ENCODE measurements around the gene CCNQ.

Gene CCNQ

DNA sequence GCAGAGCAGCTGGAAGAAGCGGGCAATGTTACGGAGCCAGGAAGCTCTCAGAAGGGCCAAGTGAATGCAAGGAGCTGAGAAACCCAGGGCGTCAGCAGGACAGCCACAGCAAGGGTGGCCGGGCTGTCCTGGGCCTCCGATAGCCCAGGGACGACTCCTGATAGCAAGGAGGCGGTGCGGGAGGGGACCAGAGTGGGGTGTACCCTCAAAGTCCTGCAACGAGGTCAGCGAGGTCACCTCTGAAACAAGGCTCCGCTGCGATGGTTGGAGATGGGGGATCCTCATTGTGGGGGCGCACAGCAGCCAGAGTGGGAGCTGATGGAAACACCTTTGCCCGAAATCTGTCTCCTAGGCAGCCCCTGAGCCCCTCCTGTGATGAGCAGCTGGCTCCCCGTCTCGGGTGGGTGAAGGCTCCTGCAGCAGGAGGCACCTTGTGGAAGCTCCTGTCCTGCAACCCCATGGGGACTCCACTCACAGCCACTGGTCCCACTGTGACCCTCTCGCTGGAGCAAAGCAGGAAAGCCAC lies 4.3 kb upstream of the CCNQ start:
- Histone ChIP-seq H3K79me1 (ENCODE audit: low read length) (no peaks in the 10 kb centered on the region), H4K8ac (ENCODE audit: low read depth, low read length) (no peak overlapping the region), H3K56ac (ENCODE audit: low read length) (no peak overlapping the region), H3K4me1 (ENCODE audit: control insufficient read depth, low read depth, low read length) (no peaks in the 10 kb centered on the region), H4K5ac (ENCODE audit: low read length) (no peak overlapping the region), H2BK5ac (ENCODE audit: low read length) (no peak overlapping the region), H3K27me3 (ENCODE audit: insufficient read depth, low read length, poor library complexity) (no peaks in the 10 kb centered on the region), H3K18ac (ENCODE audit: low read length) (no peak overlapping the region), H3K4ac (ENCODE audit: low read depth, low read length) (no peak overlapping the region), H3K4me2 (ENCODE audit: low read length) (no peak overlapping the region), H3K36me3 (ENCODE audit: control insufficient read depth, insufficient read depth, low read length) (no peaks in the 10 kb centered on the region), H3K23ac (ENCODE audit: low read length) (no peak overlapping the region), H3K79me2 (ENCODE audit: control insufficient read depth, insufficient read depth, low read length) (no peaks in the 10 kb centered on the region), H3K9ac (ENCODE audit: low read length) (no peak overlapping the region), H3K27ac (ENCODE audit: low read depth, low read length) (no peak overlapping the region), H2BK120ac (ENCODE audit: low read depth, low read length) (no peak overlapping the region), H2BK15ac (replicated peaks; ENCODE audit: low read depth) (no peak overlapping the region), H3K4me3 (ENCODE audit: low read length) (no peak overlapping the region), H2AK5ac (ENCODE audit: low read length) (no peak overlapping the region)
- WGBS (ENCODE audit: extremely low coverage, insufficient coverage, low lambda C conversion rate) = no CpG with 5 or more reads among the region's 17 CpGs
- DNase-seq = no peak

DNA sequence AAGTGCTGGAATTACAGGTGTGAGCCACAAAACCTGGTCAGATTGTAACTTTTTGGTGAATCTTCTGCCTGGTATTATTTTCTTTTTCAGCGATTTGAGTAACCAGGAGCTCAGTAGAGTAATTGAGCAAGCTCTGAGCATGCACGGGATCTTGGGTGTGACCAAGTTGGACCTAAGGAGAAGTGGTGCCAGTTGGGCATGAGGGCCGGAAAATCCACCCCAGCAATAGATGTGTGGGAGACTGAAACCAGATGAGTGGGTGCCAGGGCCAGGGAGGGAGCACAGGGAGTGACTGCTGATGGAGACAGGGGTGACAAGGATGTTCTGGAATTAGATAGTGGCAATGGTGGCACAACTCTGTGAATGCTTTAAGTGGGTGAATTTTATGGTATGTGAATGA lies 3.7 kb upstream of the CCNQ start:
- no peak overlapping the region for H2BK120ac ChIP-seq (ENCODE audit: low read depth, low read length)
- no peak overlapping the region for H3K4me2 ChIP-seq (ENCODE audit: low read length)
- no peaks in the 10 kb centered on the region for H3K79me1 ChIP-seq (ENCODE audit: low read length)
- no peak overlapping the region for H3K56ac ChIP-seq (ENCODE audit: low read length)
- no peaks in the 10 kb centered on the region for H3K4me1 ChIP-seq (ENCODE audit: control insufficient read depth, low read depth, low read length)
- H3K4me3 ChIP-seq (ENCODE audit: low read length) = no peak overlapping the region
- no peaks in the 10 kb centered on the region for H3K27me3 ChIP-seq (ENCODE audit: insufficient read depth, low read length, poor library complexity)
- H3K23ac ChIP-seq (ENCODE audit: low read length) = no peak overlapping the region
- no peaks in the 10 kb centered on the region for H3K79me2 ChIP-seq (ENCODE audit: control insufficient read depth, insufficient read depth, low read length)
- no CpG with 5 or more reads among the region's 3 CpGs for WGBS (ENCODE audit: extremely low coverage, insufficient coverage, low lambda C conversion rate)
- no peak overlapping the region for H3K27ac ChIP-seq (ENCODE audit: low read depth, low read length)
- H4K5ac ChIP-seq (ENCODE audit: low read length) = no peak overlapping the region
- H4K8ac ChIP-seq (ENCODE audit: low read depth, low read length) = no peak overlapping the region
- no peak overlapping the region for H2AK5ac ChIP-seq (ENCODE audit: low read length)
- H2BK5ac ChIP-seq (ENCODE audit: low read length) = no peak overlapping the region
- no peaks in the 10 kb centered on the region for H3K36me3 ChIP-seq (ENCODE audit: control insufficient read depth, insufficient read depth, low read length)
- H3K9ac ChIP-seq (ENCODE audit: low read length) = no peak overlapping the region
- no peak for DNase-seq
- H2BK15ac ChIP-seq (replicated peaks; ENCODE audit: low read depth) = no peak overlapping the region
- H3K18ac ChIP-seq (ENCODE audit: low read length) = no peak overlapping the region
- no peak overlapping the region for H3K4ac ChIP-seq (ENCODE audit: low read depth, low read length)

DNA sequence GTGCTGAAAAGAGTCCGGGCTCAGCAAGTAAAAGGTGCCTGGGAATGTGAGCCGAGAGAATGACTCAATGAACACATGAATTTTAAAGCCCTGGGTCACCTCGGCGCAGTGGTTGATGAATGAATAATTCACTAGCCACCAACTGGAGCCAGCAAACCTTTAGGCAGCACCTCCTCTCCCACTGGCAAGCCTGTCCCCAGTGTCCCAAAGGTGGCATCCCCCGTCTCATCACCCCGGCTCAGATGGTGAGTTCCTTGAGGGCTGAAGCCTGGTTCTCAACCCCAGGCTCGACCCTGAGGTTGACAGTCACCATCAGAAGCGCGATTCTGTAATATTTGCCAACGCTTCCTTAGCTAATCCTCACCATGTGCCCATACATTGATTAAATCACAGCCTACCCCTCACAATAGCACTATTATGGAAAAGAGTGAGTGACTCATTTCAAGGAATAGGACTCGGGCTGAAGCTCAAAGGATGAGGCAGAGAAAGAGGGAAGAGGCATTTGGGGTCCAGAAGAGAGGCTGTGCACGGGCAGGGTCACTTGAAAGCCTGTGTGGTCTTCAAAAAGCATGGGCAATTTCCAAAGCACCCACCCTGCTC lies 2.7 kb upstream of the CCNQ start:
- no peak overlapping the region for H3K18ac ChIP-seq (ENCODE audit: low read length)
- no peaks in the 10 kb centered on the region for H3K4me1 ChIP-seq (ENCODE audit: control insufficient read depth, low read depth, low read length)
- H3K79me1 ChIP-seq (ENCODE audit: low read length) = no peaks in the 10 kb centered on the region
- no peaks in the 10 kb centered on the region for H3K79me2 ChIP-seq (ENCODE audit: control insufficient read depth, insufficient read depth, low read length)
- H3K27ac ChIP-seq (ENCODE audit: low read depth, low read length) = no peak overlapping the region
- no peaks in the 10 kb centered on the region for H3K27me3 ChIP-seq (ENCODE audit: insufficient read depth, low read length, poor library complexity)
- no peak overlapping the region for H3K23ac ChIP-seq (ENCODE audit: low read length)
- H4K5ac ChIP-seq (ENCODE audit: low read length) = no peak overlapping the region
- no peak overlapping the region for H3K4me2 ChIP-seq (ENCODE audit: low read length)
- no peak for DNase-seq
- no peak overlapping the region for H3K9ac ChIP-seq (ENCODE audit: low read length)
- WGBS (ENCODE audit: extremely low coverage, insufficient coverage, low lambda C conversion rate) = no CpG with 5 or more reads among the region's 12 CpGs
- no peak overlapping the region for H2AK5ac ChIP-seq (ENCODE audit: low read length)
- H3K4ac ChIP-seq (ENCODE audit: low read depth, low read length) = no peak overlapping the region
- no peak overlapping the region for H3K4me3 ChIP-seq (ENCODE audit: low read length)
- no peak overlapping the region for H2BK15ac ChIP-seq (replicated peaks; ENCODE audit: low read depth)
- H4K8ac ChIP-seq (ENCODE audit: low read depth, low read length) = no peak overlapping the region
- H2BK120ac ChIP-seq (ENCODE audit: low read depth, low read length) = no peak overlapping the region
- H3K56ac ChIP-seq (ENCODE audit: low read length) = no peak overlapping the region
- H2BK5ac ChIP-seq (ENCODE audit: low read length) = no peak overlapping the region
- no peaks in the 10 kb centered on the region for H3K36me3 ChIP-seq (ENCODE audit: control insufficient read depth, insufficient read depth, low read length)

DNA sequence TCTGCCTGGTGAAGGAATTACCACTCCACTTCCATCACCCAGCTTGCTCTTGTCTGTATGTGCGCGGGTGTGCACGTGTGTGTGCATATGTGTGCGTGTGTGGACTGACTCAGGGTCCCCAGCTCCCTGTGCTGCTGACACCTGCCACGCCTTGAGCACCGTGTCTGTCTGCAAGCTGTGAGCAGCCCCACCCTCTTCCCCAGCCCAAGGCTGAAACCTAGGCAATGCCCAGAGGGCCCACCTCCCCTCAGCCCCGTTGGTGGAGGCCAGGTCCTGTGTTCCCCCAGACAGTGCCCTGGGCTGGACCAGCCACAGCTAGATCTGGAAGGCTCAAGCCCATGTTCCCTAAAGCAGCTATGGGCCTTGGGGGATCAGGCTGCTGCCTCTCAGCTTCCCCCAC lies 2.0 kb upstream of the CCNQ start:
- no peak overlapping the region for H3K4ac ChIP-seq (ENCODE audit: low read depth, low read length)
- no peak overlapping the region for H2BK15ac ChIP-seq (replicated peaks; ENCODE audit: low read depth)
- no peak overlapping the region for H3K23ac ChIP-seq (ENCODE audit: low read length)
- no peak overlapping the region for H3K56ac ChIP-seq (ENCODE audit: low read length)
- no peak overlapping the region for H3K4me3 ChIP-seq (ENCODE audit: low read length)
- H4K8ac ChIP-seq (ENCODE audit: low read depth, low read length) = no peak overlapping the region
- DNase-seq = no peak
- no peak overlapping the region for H3K18ac ChIP-seq (ENCODE audit: low read length)
- H3K4me2 ChIP-seq (ENCODE audit: low read length) = no peak overlapping the region
- H3K27me3 ChIP-seq (ENCODE audit: insufficient read depth, low read length, poor library complexity) = no peaks in the 10 kb centered on the region
- no peaks in the 10 kb centered on the region for H3K79me1 ChIP-seq (ENCODE audit: low read length)
- H2AK5ac ChIP-seq (ENCODE audit: low read length) = no peak overlapping the region
- H3K4me1 ChIP-seq (ENCODE audit: control insufficient read depth, low read depth, low read length) = no peaks in the 10 kb centered on the region
- H2BK120ac ChIP-seq (ENCODE audit: low read depth, low read length) = no peak overlapping the region
- H3K36me3 ChIP-seq (ENCODE audit: control insufficient read depth, insufficient read depth, low read length) = no peaks in the 10 kb centered on the region
- H3K27ac ChIP-seq (ENCODE audit: low read depth, low read length) = no peak overlapping the region
- no peaks in the 10 kb centered on the region for H3K79me2 ChIP-seq (ENCODE audit: control insufficient read depth, insufficient read depth, low read length)
- no peak overlapping the region for H2BK5ac ChIP-seq (ENCODE audit: low read length)
- no CpG with 5 or more reads among the region's 7 CpGs for WGBS (ENCODE audit: extremely low coverage, insufficient coverage, low lambda C conversion rate)
- no peak overlapping the region for H3K9ac ChIP-seq (ENCODE audit: low read length)
- H4K5ac ChIP-seq (ENCODE audit: low read length) = no peak overlapping the region

DNA sequence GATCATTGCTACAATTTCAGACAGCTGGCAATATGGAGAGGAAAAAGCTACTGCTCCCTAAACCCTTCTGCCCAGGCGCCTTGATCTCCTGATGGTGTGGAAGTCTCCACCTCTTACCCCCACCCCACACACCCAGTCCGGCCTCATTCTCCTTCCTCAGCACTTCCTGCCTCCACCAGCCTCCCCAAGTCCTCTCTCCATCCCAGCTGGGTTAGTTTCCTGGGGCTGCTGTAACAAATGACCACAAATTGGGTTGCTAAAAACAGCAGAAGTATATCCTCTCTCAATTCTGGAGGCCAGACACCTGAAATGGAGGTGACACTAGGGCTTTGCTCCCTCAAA lies 1.1 kb upstream of the CCNQ start:
- no peaks in the 10 kb centered on the region for H3K36me3 ChIP-seq (ENCODE audit: control insufficient read depth, insufficient read depth, low read length)
- no peak overlapping the region for H3K27ac ChIP-seq (ENCODE audit: low read depth, low read length)
- H3K27me3 ChIP-seq (ENCODE audit: insufficient read depth, low read length, poor library complexity) = no peaks in the 10 kb centered on the region
- no peak overlapping the region for H3K23ac ChIP-seq (ENCODE audit: low read length)
- DNase-seq = peak; percentile 8
- no peak overlapping the region for H3K4ac ChIP-seq (ENCODE audit: low read depth, low read length)
- H2BK5ac ChIP-seq (ENCODE audit: low read length) = no peak overlapping the region
- H3K9ac ChIP-seq (ENCODE audit: low read length) = peak overlapping the region; percentile 72
- WGBS (ENCODE audit: extremely low coverage, insufficient coverage, low lambda C conversion rate) = no CpG with 5 or more reads among the region's 2 CpGs
- H3K18ac ChIP-seq (ENCODE audit: low read length) = no peak overlapping the region
- H3K4me2 ChIP-seq (ENCODE audit: low read length) = peak overlapping the region; percentile 74
- H2BK15ac ChIP-seq (replicated peaks; ENCODE audit: low read depth) = no peak overlapping the region
- no peak overlapping the region for H4K8ac ChIP-seq (ENCODE audit: low read depth, low read length)
- peak overlapping the region; percentile 59 for H3K56ac ChIP-seq (ENCODE audit: low read length)
- H3K4me3 ChIP-seq (ENCODE audit: low read length) = no peak overlapping the region
- no peak overlapping the region for H2BK120ac ChIP-seq (ENCODE audit: low read depth, low read length)
- H3K79me1 ChIP-seq (ENCODE audit: low read length) = no peaks in the 10 kb centered on the region
- H3K4me1 ChIP-seq (ENCODE audit: control insufficient read depth, low read depth, low read length) = no peaks in the 10 kb centered on the region
- H3K79me2 ChIP-seq (ENCODE audit: control insufficient read depth, insufficient read depth, low read length) = no peaks in the 10 kb centered on the region
- no peak overlapping the region for H4K5ac ChIP-seq (ENCODE audit: low read length)
- H2AK5ac ChIP-seq (ENCODE audit: low read length) = no peak overlapping the region

Measured in mesendoderm (in vitro differentiated cells).